ENCODE results near the gene SLC16A5. TPM values are rescaled to one million over a fixed set of nuclear protein-coding genes. Genes with fewer than 3 reads are reported as not detected.
A peak's percentile ranks its signal among the peaks of the same experiment; 100 is the strongest.

SLC16A5 gene
- total RNA-seq, 3 donors from 2014 or later: 0.53 to 1.2 (median 0.55) TPM

GRCh38 chr17:75154195-75155106 is 66.7 kb downstream of the SLC16A5 start, which contains the start of gene JPT1:
Gene JPT1, minus strand, starts transcription at chr17:75154512. Its CDS starts 115 bp downstream, at chr17:75154397.
- ATAC-seq: peak; percentile 98
- peak; percentile 98 for DNase-seq
- Mint-ChIP-seq H3K4me3 (peak within 1 kb of the TSS; percentile 94), H3K36me3 (ENCODE audit: insufficient read depth) (peaks cover 2% of the 10 kb centered on the region), H3K4me1 (ENCODE audit: low read depth) (peaks cover 27% of the 10 kb centered on the region), H3K27me3 (ENCODE audit: low read depth) (no peaks in the 10 kb centered on the region), H3K9me3 (no peaks in the 10 kb centered on the region)

GRCh38 chr17:75155191-75155601 is 67.4 kb downstream of the SLC16A5 start:
- DNase-seq (no peak), ATAC-seq (no peak)
- H3K27me3 Mint-ChIP-seq (ENCODE audit: low read depth): no peaks in the 10 kb centered on the region
- peak overlapping the region; percentile 24 for H3K4me3 Mint-ChIP-seq
- no peaks in the 10 kb centered on the region for H3K9me3 Mint-ChIP-seq
- peaks cover 25% of the 10 kb centered on the region for H3K4me1 Mint-ChIP-seq (ENCODE audit: low read depth)
- no peaks in the 10 kb centered on the region for H3K36me3 Mint-ChIP-seq (ENCODE audit: insufficient read depth)

Other genes starting within 250 kb of the SLC16A5 start
- under 1 TPM in 1 of 3 donors, not detected in 2; 0.08 TPM for gene GRIN2C, start 228.1 kb upstream of the SLC16A5 start, total RNA-seq
- 10 to 100 TPM in 1 of 3 donors, 1 to 10 TPM in 2; 6.1 to 12.0 (median 7.0) TPM for gene FDXR, start 215.0 kb upstream of the SLC16A5 start, total RNA-seq
- not detected for gene FADS6, start 194.3 kb upstream of the SLC16A5 start, total RNA-seq
- not detected for gene USH1G, start 164.7 kb upstream of the SLC16A5 start, total RNA-seq
- gene OTOP2, start 163.7 kb upstream of the SLC16A5 start, total RNA-seq: not detected
- not detected for gene OTOP3, start 152.1 kb upstream of the SLC16A5 start, total RNA-seq
- gene HID1, start 115.2 kb upstream of the SLC16A5 start, total RNA-seq: 1 to 10 TPM; 1.3 to 2.1 (median 2.0) TPM
- gene CDR2L, start 100.3 kb upstream of the SLC16A5 start, total RNA-seq: 1 to 10 TPM in 2 of 3 donors, under 1 TPM in 1; 0.84 to 1.3 (median 1.0) TPM
- 10 to 100 TPM; 70.8 to 82.5 (median 81.1) TPM for gene MRPL58, start 75.3 kb upstream of the SLC16A5 start, total RNA-seq
- 100 to 1,000 TPM; 128 to 158 (median 147) TPM for gene ATP5PD, start 41.0 kb upstream of the SLC16A5 start, total RNA-seq
- 10 to 100 TPM; 18.5 to 23.9 (median 22.2) TPM for gene KCTD2, start 40.7 kb upstream of the SLC16A5 start, total RNA-seq
- gene ARMC7, start 22.0 kb downstream of the SLC16A5 start, total RNA-seq: 10 to 100 TPM; 13.2 to 14.4 (median 13.7) TPM
- 100 to 1,000 TPM in 1 of 3 donors, 10 to 100 TPM in 2; 91.0 to 103 (median 91.4) TPM for gene NT5C, start 43.8 kb downstream of the SLC16A5 start, total RNA-seq
- gene JPT1, start 66.6 kb downstream of the SLC16A5 start, total RNA-seq: 100 to 1,000 TPM; 161 to 182 (median 167) TPM
- 100 to 1,000 TPM; 594 to 609 (median 599) TPM for gene SUMO2, start 95.0 kb downstream of the SLC16A5 start, total RNA-seq
- gene NUP85, start 117.7 kb downstream of the SLC16A5 start, total RNA-seq: 100 to 1,000 TPM; 115 to 137 (median 125) TPM
- 10 to 100 TPM; 64.2 to 80.5 (median 71.2) TPM for gene GGA3, start 173.7 kb downstream of the SLC16A5 start, total RNA-seq
- gene MRPS7, start 173.9 kb downstream of the SLC16A5 start, total RNA-seq: 100 to 1,000 TPM; 131 to 167 (median 160) TPM
- gene MIF4GD, start 183.3 kb downstream of the SLC16A5 start, total RNA-seq: 10 to 100 TPM; 35.4 to 39.8 (median 38.4) TPM
- gene SLC25A19, start 201.5 kb downstream of the SLC16A5 start, total RNA-seq: 100 to 1,000 TPM; 111 to 140 (median 134) TPM